ENCODE results near the gene PANK3. TPM values are rescaled to one million over a fixed set of nuclear protein-coding genes. Genes with fewer than 3 reads are reported as not detected.

The PANK3 gene
- total RNA-seq, 6 experiments from 2014 or later: 30.1 to 85.4 (median 46.3) TPM

GRCh38 chr5:168609806-168610482 is 30.8 kb upstream of the PANK3 start:
- 87% methylated on average over 3 of the region's 3 CpGs for WGBS (ENCODE audit: insufficient coverage, low coverage, low lambda C conversion rate, missing lambda C conversion rate)
- no peaks in the 10 kb centered on the region for H3K27me3 ChIP-seq
- no peak overlapping the region for H3K27ac ChIP-seq
- no peaks in the 10 kb centered on the region for H3K36me3 ChIP-seq
- DNase-seq (no peak), ATAC-seq (no peak)
- no peaks in the 10 kb centered on the region for H3K9me3 ChIP-seq
- H3K4me3 ChIP-seq: no peak overlapping the region
- intact Hi-C loops (cut with DNase I): no loop called here
- TF ChIP-seq CTCF (IDR thresholded peaks at IDR 0.05) (no peak), POLR2A (IDR thresholded peaks at IDR 0.05) (no peak)
- peaks cover 0 to 25% (median 10%) of the 10 kb centered on the region in 4 donors for H3K4me1 ChIP-seq

- WGBS (ENCODE audit: insufficient coverage, low coverage, low lambda C conversion rate, missing lambda C conversion rate): 77% methylated on average over 2 of the region's 2 CpGs
- intact Hi-C loops (cut with DNase I): no loop called here
- TF ChIP-seq CTCF (IDR thresholded peaks at IDR 0.05): no peak
- TF ChIP-seq POLR2A (IDR thresholded peaks at IDR 0.05): no peak
- DNase-seq: no peak
- Histone ChIP-seq H3K4me3 (no peak overlapping the region), H3K9me3 (no peaks in the 10 kb centered on the region), H3K4me1 (peaks cover 0 to 16% (median 6%) of the 10 kb centered on the region in 4 donors), H3K27me3 (no peaks in the 10 kb centered on the region), H3K27ac (no peak overlapping the region), H3K36me3 (no peaks in the 10 kb centered on the region)
- ATAC-seq: no peak
Measured at GRCh38 chr5:168608821-168609220, 29.7 kb upstream of the PANK3 start.

- H3K27ac ChIP-seq: no peak overlapping the region
- no peaks in the 10 kb centered on the region for H3K27me3 ChIP-seq
- 80% methylated on average over 3 of the region's 6 CpGs for WGBS (ENCODE audit: insufficient coverage, low coverage, low lambda C conversion rate, missing lambda C conversion rate)
- H3K4me1 ChIP-seq: peaks cover 0 to 12% (median 4%) of the 10 kb centered on the region in 4 donors
- ATAC-seq (no peak), DNase-seq (no peak)
- H3K4me3 ChIP-seq: no peak overlapping the region
- H3K36me3 ChIP-seq: no peaks in the 10 kb centered on the region
- H3K9me3 ChIP-seq: no peaks in the 10 kb centered on the region
- TF ChIP-seq CTCF (IDR thresholded peaks at IDR 0.05) (no peak), POLR2A (IDR thresholded peaks at IDR 0.05) (no peak)
- intact Hi-C loops (cut with DNase I): no loop called here
Measured at GRCh38 chr5:168608386-168608785, 29.2 kb upstream of the PANK3 start.

- WGBS (ENCODE audit: insufficient coverage, low coverage, low lambda C conversion rate, missing lambda C conversion rate): 81% methylated on average over 2 of the region's 2 CpGs
- TF ChIP-seq CTCF (IDR thresholded peaks at IDR 0.05): no peak
- TF ChIP-seq POLR2A (IDR thresholded peaks at IDR 0.05): no peak
- no peak for ATAC-seq
Measured at GRCh38 chr5:168607946-168608345, 28.8 kb upstream of the PANK3 start.

More at GRCh38 chr5:168607946-168608345, 28.8 kb upstream of the PANK3 start:
- intact Hi-C loops (cut with DNase I): no loop called here
- Histone ChIP-seq H3K27me3 (no peaks in the 10 kb centered on the region), H3K36me3 (no peaks in the 10 kb centered on the region), H3K4me1 (peaks cover 0 to 8% (median 2%) of the 10 kb centered on the region in 4 donors), H3K4me3 (no peak overlapping the region), H3K9me3 (no peaks in the 10 kb centered on the region), H3K27ac (no peak overlapping the region)
- no peak for DNase-seq
